Endometrial microvascular endothelial cells (primary cell): Measurements from ENCODE around the gene ZNF710. TPM values are rescaled to one million over a fixed set of nuclear protein-coding genes. Genes with fewer than 3 reads are reported as not detected.
"Not testable (repeated sequence)": the region's sequence is repeated elsewhere in the genome, so short reads cannot be mapped to it uniquely, and the experiment has no call there.

Experiments
- in situ Hi-C: cut with HindIII; loops from 2 replicates; pipeline ENCODE4 v1.10.0; 2017; ENCODE audit warnings: low sequenced_read_pairs, low pct_unique_long_range_greater_than_20kb; ENCODE audit errors: inconsistent ontology term
- total RNA-seq: library from RNA; depleted of rRNA; stranded (reverse); fragments of >200 nt; gene quantifications from one replicate; pipeline ENCODE4 v1.2.3, GENCODE V29; 2015; ENCODE audit errors: inconsistent ontology term

Gene ZNF710
- total RNA-seq, 1 donor from 2014 or later: 15.2 TPM

GRCh38 chr15:90067953-90068606 is 67.0 kb downstream of the ZNF710 start:
- in situ Hi-C loops: no loop called here

GRCh38 chr15:90070623-90071022 is 69.5 kb downstream of the ZNF710 start:
- in situ Hi-C loops: not testable (repeated sequence)

GRCh38 chr15:90071220-90071807 is 70.2 kb downstream of the ZNF710 start:
- in situ Hi-C loops: no loop called here

- in situ Hi-C loops: no loop called here
These were observed 72.0 kb downstream of the ZNF710 start for GRCh38 chr15:90072978-90073640.

GRCh38 chr15:90074023-90074422 is 72.9 kb downstream of the ZNF710 start:
- in situ Hi-C loops: no loop called here

GRCh38 chr15:90074916-90075315 is 73.8 kb downstream of the ZNF710 start:
- in situ Hi-C loops: no loop called here

- in situ Hi-C loops: no loop called here
These were observed 74.5 kb downstream of the ZNF710 start for GRCh38 chr15:90075420-90076289.

GRCh38 chr15:90076716-90077115 is 75.6 kb downstream of the ZNF710 start:
- in situ Hi-C loops: no loop called here

GRCh38 chr15:90078965-90079364 is 77.8 kb downstream of the ZNF710 start:
- in situ Hi-C loops: no loop called here

GRCh38 chr15:90079619-90080457 is 78.7 kb downstream of the ZNF710 start:
- in situ Hi-C loops: no loop called here

- in situ Hi-C loops: no loop called here
These were observed 79.3 kb downstream of the ZNF710 start for GRCh38 chr15:90080458-90080755.

- in situ Hi-C loops: no loop called here
These were observed 79.8 kb downstream of the ZNF710 start for GRCh38 chr15:90080818-90081393.

GRCh38 chr15:90082140-90082715 is 81.1 kb downstream of the ZNF710 start:
- in situ Hi-C loops: no loop called here

- in situ Hi-C loops: no loop called here
These were observed 82.3 kb downstream of the ZNF710 start for GRCh38 chr15:90083419-90083818.

GRCh38 chr15:90083954-90084607 is 83.0 kb downstream of the ZNF710 start:
- in situ Hi-C loops: no loop called here

- in situ Hi-C loops: no loop called here
These were observed 83.8 kb downstream of the ZNF710 start for GRCh38 chr15:90084876-90085423.

GRCh38 chr15:90085565-90085964 is 84.4 kb downstream of the ZNF710 start:
- in situ Hi-C loops: no loop called here
